ENCODE measurements around the gene HCRT.
"Not testable (repeated sequence)": the region's sequence is repeated elsewhere in the genome, so short reads cannot be mapped to it uniquely, and the experiment has no call there.

The HCRT gene, protein sequence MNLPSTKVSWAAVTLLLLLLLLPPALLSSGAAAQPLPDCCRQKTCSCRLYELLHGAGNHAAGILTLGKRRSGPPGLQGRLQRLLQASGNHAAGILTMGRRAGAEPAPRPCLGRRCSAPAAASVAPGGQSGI

DNA sequence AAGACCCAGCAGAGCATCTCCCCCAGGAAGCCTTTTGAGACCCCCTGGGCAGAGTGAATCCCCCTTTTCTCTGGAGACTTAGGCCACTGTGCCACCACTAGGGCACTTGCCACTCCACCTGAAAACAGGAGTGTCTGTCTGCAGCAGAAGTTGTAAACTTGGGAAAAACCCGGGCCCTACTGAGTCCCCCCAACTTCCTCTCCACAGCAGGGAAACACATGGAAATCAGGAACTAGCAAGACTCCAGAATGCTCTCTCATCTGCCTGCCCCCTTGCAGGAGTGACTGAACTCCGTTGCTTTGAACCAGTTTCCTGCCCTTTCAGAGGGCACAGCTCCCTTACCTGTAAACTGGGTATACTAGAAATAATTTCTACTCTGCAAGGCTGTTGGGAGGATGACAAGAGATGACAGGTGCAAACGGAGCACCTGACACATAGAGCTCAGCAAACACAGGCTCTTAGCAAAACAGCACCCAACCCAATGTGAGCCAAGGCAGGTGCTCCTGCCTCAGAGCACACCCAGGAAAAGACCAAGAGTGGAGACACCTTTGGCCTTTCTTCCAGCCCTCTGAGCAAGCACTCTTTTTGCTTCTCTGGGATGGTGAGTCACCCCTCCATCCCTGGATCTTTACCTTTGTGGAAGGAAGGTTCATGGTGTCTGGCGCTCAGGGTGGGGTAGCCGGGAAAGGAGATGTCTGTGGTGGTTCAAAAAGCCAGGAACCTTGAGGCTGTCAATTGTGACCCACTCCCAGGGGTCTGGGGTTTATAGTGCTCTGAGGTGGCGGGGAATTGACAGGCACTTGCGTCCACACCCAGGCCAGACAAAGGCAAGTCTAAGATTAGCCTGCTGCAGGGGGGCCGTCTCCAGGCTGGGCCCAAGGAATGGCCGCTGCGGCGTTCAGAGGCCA lies at the start of gene HCRT:
HCRT (minus strand) TSS at position 740 of the 908 bp plus-strand sequence; CDS start at position 653, 87 bp downstream.
- no peak for DNase-seq (ENCODE audit: low read depth)

DNA sequence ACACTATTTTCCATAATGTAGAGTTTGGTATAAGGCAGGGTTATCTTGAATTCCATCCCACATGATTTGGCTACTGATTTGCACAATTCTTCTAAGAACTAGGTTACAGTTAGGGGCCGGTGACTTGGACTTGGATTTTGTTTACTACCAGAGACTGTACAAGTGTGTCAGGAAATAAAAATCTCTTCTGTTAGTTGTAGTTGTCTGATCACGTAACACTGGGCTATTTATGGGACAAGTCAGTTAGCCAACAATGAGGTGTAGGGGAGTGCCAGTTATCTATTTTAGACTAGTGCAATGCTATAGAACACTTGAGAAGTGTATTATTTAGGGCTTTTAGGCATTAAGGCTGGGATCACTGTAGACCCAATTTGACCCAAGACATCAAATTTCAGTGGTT lies 48.7 kb upstream of the HCRT start:
- no peak for DNase-seq (ENCODE audit: low read depth)

DNA sequence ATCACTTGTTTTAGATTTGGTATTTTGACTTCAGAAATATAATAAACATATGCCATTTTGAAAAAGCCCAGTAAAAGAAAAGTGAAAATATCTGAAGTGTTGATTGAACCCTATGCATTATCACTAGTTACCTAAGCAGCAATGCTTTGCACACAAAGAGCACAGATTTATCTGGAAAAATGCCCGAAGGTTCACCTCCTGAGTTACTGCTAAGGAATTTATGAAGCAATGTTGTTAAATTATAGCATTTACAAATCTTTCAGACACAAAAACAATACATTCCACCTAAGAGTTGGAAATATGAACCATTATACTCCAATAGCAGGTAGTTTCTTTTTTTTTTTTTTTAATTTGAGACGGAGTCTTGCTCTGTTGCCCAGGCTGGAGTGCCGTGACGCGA lies 47.9 kb upstream of the HCRT start:
- DNase-seq (ENCODE audit: low read depth): no peak

DNA sequence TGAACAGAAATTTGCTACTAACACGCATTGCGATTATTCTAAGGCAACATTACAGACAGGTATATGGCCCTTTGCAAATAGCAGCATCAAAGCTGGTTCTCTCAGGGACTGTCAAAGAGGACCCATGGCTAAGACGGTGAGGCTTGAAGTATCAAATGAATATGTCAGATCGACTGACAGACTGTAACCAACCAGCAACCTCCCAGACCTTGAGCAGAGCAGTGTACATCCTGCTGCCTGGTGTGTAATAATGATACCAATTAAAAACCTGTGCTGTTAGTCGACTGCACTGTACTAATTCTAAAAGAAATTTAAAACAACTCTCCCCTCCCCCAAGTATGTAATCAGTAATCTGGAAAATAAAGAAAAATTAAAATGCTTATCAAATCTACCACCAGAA lies 45.0 kb upstream of the HCRT start:
- no peak for DNase-seq (ENCODE audit: low read depth)

DNA sequence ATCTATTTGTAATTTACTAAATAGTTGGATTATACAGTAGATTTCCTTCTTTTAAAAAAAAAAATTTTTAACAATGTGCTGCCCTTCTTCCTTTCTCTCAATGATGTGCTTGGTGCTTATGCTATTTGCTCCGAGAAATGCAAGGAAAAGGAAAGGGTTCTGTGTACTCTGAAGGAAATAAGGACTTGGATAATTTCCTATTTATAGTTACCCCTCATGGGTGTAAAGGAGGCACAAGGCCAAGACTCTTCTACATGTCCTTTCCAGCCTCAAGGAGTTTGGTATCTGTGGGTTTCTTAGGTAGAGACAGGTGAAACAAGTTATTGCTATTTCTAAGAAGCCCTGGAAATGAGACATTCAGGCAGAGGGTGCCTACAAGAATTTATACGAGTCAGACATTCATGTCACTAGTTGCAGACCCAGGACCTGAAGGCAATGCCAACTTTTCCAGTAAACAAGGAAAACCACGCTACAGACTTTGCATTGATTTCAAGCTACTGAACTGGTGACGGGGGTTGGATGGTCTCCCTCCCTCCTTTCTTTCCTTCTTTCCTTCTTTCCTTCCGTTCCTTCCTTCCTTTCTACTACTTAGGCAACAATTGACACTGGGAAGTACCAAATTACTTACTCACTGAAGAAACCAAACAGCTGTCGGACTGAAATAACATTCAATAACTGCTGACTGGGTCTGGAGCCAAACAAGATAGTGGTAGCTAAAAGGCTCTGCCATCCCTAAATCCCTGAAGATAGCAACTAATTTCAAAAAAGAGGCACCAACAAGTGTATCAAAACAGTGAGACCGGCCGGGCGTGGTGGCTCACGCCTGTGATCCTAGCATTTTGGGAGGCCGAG lies 42.8 kb upstream of the HCRT start:
- DNase-seq (ENCODE audit: low read depth): no peak

DNA sequence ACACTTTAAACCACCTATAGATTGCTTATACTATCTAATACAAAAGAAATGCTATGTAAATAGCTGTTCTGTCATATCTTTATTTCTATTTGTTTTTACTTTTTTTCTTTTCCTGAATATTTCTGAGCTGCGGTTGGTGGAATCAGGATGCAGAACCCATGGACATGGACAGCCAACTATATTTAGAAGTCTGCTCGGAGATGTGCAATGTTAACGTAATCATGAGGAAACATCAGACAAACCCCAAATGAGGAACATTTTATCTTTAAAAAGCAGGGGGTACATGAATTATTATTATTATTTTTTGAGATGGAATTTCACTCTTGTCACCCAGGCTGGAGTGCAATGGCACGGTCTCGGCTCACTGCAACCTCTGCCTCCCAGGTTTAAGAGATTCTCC lies 40.4 kb upstream of the HCRT start:
- DNase-seq (ENCODE audit: low read depth): no peak

DNA sequence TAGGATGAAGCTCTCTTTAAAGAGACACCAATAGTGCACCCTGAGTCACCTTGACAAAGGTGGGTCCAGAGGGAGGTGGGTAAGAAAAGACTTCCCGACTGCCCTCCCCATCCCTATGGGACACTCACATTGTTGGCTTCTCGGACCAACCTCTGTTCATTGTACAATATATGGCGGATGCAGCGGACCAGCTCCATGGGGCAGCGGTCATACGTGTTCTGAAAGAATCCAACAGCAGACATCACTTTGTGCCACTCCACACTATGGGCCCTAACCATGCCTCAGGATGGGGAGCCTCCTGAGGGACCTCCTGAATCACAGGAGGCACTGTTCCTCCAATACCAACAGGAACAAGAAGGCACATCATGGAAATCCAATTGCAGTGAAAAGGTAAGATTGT lies 39.4 kb upstream of the HCRT start:
- no peak for DNase-seq (ENCODE audit: low read depth)

DNA sequence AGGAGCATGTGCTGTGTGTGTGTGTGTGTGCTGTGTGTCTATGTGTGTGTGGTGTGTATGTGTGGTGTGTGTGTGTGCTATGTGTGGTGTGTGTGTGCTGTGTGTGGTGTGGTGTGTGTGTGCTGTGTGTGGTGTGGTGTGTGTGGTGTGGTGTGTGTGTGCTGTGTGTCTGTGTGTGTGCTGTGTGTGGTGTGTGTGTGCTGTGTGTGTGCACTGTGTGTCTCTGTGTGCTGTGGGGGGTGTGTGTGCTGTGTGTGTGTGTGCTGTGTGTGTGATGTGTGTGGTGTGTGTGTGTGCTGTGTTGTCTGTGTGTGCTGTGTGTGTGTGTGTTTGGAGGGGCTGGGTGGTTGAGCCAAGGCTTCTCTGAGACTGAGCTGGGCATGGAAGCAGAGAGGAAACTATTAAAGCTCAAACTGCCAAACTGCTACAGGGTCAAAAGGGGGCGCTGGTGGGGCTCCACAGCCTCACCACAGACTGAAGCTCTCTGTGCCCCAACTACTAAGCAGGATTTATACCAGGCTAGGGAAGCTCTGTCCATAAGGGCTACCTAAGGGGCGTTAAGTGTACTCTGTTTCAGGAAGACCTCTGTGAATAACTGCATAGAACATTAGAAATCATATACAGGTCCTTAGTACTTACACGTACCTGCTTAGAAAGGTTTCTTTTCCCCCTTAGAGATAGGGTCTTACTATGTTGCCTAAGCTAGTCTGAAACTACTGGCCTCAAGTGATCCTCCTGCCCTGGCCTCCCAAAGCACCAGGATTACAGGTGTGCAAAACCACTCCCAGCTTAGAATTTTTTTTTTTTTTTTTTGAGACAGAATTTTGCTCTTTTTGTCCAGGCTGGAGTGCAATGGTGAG lies 36.9 kb upstream of the HCRT start:
- DNase-seq (ENCODE audit: low read depth): peak; percentile 49

DNA sequence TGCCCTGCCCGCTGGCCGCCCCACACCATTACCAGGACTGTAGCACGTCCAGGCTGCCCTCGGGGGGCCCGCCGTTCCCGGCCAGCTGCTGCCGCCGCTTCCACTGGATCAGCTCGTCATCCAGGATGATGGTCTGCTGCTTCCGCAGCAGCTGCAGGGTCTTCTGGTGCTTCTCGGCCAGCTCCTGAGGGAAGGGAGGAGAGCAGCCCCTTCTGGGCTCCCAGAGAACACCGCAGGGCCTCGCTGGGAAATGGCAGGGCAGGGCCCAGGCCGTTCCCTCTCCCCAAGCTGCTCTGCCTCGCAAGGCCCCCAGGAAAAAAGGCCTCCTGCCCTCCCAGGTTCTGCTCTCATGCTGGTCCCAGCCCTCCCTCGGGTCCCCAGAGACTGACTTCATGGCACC lies 34.0 kb upstream of the HCRT start:
- not testable (repeated sequence) for DNase-seq (ENCODE audit: low read depth)

DNA sequence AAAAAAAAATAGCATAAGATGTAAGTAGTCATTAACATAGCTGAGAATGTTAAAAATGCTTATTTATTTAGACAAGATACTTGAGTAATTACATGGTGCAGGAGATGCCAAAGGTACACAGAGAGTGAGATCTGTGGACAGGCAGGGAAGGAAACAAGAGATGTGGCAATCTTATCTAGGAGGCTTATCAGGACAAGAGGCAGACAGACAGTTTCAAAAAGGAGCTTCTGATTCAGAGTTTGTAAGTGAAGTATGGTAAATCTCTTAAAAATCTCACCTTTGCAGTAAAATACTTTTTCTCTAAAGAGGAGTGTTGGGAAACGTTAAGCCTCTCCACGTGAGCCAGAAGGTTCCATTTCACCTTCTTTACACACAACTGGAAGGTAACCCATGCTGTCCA lies 28.9 kb upstream of the HCRT start:
- DNase-seq (ENCODE audit: low read depth): no peak

DNA sequence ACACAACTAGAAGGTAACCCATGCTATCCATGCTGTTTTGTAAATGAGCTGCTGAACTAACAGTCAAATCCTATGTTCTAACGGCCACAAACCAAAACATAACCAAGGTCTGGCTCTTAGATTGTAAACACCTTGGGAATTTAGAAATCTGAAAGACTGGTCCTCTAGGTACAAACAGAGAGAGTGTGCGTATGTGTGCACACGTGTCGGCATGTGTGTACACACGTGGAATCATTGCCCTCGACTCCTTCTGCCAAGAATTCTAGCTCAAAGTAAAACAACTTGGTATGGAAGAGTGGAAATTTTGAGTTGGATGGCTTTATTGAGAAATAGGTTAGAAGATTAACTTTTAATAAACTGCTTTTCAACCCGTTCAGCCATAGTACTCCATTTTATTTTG lies 27.1 kb upstream of the HCRT start:
- no peak for DNase-seq (ENCODE audit: low read depth)

DNA sequence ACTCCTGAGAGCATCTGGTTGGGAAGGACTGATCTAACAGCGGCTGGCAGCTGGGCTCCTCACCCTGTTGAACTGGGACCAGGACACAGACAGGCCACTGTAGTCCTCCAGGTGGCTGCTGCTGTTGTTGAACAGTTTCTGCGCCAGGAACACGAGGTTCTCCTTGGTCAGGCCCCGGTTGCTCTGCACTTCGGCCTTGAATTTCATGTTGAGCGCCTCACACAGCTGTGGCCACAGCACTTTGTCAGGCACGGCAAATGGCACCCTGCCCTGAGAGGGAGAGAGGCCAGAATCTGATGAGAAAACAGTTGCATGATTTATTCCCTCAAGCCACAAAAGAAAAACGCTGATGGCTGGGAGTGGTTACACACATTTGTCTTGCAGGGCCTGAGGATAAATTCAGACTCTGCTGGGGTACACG lies 26.7 kb upstream of the HCRT start:
- not testable (repeated sequence) for DNase-seq (ENCODE audit: low read depth)

DNA sequence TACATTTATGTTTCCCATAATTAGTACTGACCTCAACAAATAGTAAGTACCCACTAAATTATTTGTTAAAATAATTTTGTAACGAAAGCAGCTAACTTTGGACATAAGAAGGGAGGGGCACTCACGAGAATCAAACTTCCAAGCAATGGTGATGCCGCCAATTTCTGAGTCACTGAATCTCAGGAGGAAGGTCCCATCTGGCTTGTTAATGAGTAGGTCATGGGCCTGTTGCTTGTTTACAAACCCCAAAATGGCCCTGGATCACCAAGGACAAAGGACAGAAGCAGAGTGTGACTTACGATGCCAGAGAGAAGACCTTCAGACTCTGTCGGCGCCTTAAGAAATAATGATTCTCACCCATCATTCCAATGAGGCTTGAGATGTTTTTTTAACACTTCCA lies 24.8 kb upstream of the HCRT start:
- DNase-seq (ENCODE audit: low read depth): no peak

DNA sequence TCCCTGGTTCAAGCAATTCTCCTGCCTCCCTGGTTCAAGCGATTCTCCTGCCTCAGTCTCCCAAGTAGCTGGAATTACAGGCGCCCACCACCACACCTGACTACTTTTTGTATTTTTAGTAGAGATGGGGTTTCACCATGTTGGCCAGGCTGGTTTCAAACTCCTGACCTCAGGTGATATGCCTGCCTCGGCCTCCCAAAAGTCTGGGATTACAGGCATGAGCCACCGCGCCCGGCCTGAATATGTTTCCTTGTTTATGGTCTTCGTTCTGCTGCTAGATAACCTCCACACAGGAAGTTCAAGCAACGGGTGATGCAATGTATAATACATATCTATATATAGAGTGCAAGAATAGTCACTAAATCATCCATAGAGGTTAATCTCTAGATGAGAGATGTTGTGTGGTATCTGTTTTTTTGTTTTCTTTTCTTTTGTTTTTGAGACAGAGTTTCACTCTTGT lies 20.9 kb upstream of the HCRT start:
- not testable (repeated sequence) for DNase-seq (ENCODE audit: low read depth)

DNA sequence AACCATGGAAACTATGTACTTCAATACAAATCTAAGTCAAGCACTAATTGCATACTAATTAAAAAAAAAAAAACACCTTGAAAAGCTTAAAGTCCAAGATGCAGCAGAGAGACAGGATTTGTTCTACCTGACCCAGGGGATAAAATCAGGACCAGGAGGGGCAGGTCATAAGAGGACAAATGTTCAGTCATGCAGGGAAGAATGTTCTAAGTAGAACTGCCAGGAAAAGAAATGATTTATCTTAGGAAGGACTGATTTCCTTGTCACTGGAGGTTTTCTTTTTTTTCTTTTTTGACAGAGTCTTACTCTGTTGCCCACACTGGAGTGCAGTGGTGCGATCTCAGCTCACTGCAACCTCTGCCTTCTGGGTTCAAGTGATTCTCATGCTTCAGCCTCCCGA lies 18.1 kb upstream of the HCRT start:
- no peak for DNase-seq (ENCODE audit: low read depth)

DNA sequence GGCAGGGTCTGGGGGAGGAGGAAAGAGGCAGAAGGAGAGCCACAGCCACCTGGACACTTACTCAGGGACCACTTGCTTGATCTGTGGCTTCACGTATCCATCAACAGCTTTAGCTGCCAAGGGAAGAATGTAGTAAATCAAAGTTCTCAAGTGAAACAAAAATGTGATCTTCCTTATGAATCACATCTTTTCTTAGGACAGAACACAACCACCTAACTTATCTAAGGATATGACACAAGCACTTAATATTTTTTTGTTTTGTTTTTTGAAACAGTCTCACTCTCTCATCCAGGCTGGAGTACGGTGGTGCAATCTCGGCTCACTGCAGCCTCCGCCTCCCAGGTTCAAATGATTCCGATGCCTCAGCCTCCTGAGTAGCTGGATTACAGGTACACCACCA lies 17.4 kb upstream of the HCRT start:
- no peak for DNase-seq (ENCODE audit: low read depth)

DNA sequence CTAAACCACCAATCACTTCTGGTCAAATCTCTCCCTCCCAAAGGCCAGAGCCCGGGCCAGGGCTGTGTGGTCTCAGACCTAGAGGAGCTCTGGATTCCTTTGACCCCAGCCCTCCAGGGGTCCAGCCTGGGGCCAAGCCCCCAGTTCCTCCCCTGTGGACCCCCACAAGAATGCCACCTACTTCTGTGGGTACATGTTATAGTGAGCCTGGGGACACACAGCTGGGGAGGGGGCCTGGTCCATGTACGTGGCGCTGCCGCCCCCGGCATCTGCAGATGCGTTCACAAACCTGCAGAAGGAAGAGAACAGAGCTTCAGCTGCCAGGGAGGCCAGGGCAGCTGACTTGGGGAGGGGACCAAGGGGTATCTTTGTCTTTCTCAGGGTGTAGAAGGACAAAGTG lies 16.9 kb upstream of the HCRT start:
- no peak for DNase-seq (ENCODE audit: low read depth)

DNA sequence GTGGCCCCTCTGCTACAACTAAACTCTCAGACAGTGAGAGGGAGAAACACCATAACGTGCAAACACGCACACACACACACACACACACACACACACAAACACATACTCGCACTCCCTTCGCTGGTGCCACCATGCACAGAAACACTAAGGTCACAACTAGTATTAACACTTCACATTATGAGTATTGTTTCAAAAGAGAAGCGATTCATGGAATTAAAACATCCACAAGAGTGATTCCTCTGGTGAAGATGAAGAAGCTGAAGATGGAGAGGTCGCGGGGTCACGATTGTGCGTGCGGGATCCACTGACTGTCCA lies 16.2 kb upstream of the HCRT start:
- no peak for DNase-seq (ENCODE audit: low read depth)

DNA sequence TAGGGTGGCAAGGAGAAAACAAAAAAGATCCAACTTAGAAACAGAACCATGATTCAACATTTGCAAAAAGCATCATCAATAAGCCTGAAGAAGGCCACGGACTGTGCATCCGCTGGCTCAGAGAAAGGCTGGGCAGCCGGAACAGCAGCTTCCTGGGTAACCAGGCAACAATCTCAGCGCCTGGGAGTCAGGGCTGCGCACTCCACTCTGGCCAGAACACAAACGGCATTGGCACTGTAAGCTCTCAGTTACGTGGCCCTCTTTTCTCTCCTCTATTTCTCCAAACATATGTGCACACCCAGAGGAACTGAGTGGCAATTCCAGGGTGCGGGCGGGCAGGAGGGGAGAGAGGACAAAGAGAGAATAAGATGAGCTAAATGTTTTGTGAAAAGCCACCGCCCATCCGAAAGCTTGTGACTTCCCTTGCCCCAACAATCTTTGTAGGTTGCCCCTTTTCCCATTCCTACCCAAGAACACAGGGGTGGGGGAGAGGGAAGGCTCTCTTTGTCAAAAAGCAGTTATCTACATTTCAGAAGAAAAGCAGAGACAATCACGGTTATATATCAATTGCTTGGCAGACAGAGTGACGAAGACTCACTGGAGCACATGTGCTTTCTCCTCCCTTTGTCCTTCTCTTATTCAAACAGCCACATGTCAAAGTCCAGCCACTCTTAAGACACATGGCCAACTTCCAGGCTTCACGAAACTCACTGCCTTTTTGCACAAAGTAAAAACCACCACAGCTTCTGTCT lies 15.6 kb upstream of the HCRT start:
- DNase-seq (ENCODE audit: low read depth): no peak

DNA sequence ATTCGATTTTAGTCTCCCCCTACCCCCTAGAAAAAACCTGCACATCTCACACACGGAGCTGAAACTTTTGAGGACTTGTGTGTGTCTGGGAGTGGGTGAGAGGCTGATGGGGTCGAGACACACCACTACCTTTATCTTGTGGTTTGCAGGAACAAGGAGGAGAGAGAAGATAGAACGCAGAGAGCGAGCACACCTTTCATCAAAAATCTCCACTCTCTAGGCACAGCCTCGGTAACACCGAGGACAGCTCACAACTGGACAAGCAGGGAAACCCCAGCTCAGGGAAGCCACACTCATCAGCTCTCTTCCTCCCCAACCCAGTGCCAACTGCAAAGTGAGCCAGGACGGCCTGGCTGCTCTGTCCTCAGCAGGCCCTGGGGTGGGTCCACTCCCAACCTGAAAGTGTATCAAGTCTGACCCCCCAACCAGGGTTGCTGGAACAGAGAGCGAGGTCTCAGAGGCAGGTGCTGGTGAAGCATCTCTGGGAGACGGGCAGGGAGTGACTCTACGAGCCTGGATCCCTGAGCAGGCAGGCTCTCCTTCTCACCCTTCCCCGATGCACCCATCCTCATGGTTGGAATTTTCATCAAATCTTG lies 14.3 kb upstream of the HCRT start:
- no peak for DNase-seq (ENCODE audit: low read depth)

DNA sequence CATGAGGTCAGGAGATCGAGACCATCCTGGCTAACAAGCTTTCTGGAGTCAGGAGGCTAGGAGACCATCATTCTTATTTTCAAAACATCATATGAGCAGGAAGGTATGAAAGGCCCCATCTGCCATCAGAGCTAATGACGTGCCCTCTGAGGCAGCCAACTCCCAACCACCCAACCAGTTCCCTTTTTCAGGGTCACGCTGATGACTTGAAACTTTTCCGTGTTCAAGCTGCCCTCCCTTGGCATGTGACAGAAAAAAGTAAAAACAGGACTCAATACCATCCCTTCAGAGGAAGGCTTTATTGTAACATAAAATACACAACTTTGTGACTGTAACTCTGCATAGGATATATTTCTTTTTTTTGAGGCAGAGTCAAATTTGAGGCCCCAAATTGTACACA lies 13.6 kb upstream of the HCRT start:
- no peak for DNase-seq (ENCODE audit: low read depth)
